Activated T-cell treated with anti-CD3 and anti-CD28 coated beads, Interleukin-2, amount 50 U/mL, for 4 hours (primary cell): Measurements from ENCODE around the gene AGO3. TPM values are rescaled to one million over a fixed set of nuclear protein-coding genes. Genes with fewer than 3 reads are reported as not detected.

Experiments used
- ATAC-seq, 2 donors: fragments of 200-7000 bp; cut with Tn5 transposase; one replicate each; pipeline ENCODE4 v1.10.0; 2021
- DNase-seq: peaks from one replicate; pipeline ENCODE4 v3.0.0-alpha.2; 2020
- H3K27me3 Mint-ChIP-seq: one replicate; pipeline ENCODE4 v1.8.0; 2021; ENCODE audit warnings: low read depth, mixed read lengths
- H3K36me3 Mint-ChIP-seq: one replicate; pipeline ENCODE4 v1.8.0; 2022; ENCODE audit warnings: mixed read lengths; ENCODE audit not compliant: insufficient read depth
- H3K4me1 Mint-ChIP-seq: one replicate; pipeline ENCODE4 v1.8.0; 2021; ENCODE audit warnings: low read depth, mixed read lengths
- H3K4me3 Mint-ChIP-seq: one replicate; pipeline ENCODE4 v1.8.0; 2021; ENCODE audit warnings: mild to moderate bottlenecking, moderate library complexity, mixed read lengths
- H3K9me3 Mint-ChIP-seq: one replicate; pipeline ENCODE4 v1.8.0; 2021; ENCODE audit warnings: mixed read lengths
- total RNA-seq, 3 donors: library from RNA; stranded (reverse); gene quantifications; one replicate each; pipeline ENCODE4 v1.2.1, GENCODE V29; 2021

Gene AGO3
- total RNA-seq, 3 donors from 2014 or later, result 20.3 to 22.8 (median 21.9) TPM

GRCh38 chr1:36115200-36115669, 184.3 kb downstream of the AGO3 start:
- H3K36me3 Mint-ChIP-seq, result no peaks in the 10 kb centered on the region
- no peaks in the 10 kb centered on the region for H3K9me3 Mint-ChIP-seq
- peaks cover 3% of the 10 kb centered on the region for H3K27me3 Mint-ChIP-seq
- peaks cover 7% of the 10 kb centered on the region for H3K4me1 Mint-ChIP-seq
- no peak for DNase-seq
- ATAC-seq, result no peak
- H3K4me3 Mint-ChIP-seq, result no peak overlapping the region

- no peak for DNase-seq
- H3K27me3 Mint-ChIP-seq, result peaks cover 3% of the 10 kb centered on the region
- no peak for ATAC-seq
- H3K9me3 Mint-ChIP-seq, result no peaks in the 10 kb centered on the region
- peaks cover 6% of the 10 kb centered on the region for H3K4me1 Mint-ChIP-seq
- no peak overlapping the region for H3K4me3 Mint-ChIP-seq
- H3K36me3 Mint-ChIP-seq, result no peaks in the 10 kb centered on the region
These were observed 185.0 kb downstream of the AGO3 start for GRCh38 chr1:36115931-36116330.

GRCh38 chr1:36116901-36117300, 186.0 kb downstream of the AGO3 start:
- Mint-ChIP-seq H3K4me1 (peaks cover 2% of the 10 kb centered on the region), H3K27me3 (peaks cover 7% of the 10 kb centered on the region), H3K36me3 (no peaks in the 10 kb centered on the region), H3K9me3 (no peaks in the 10 kb centered on the region), H3K4me3 (no peak overlapping the region)
- DNase-seq, result no peak
- ATAC-seq, result no peak

- no peak for DNase-seq
- Mint-ChIP-seq H3K36me3 (no peaks in the 10 kb centered on the region), H3K4me3 (no peak overlapping the region), H3K4me1 (peaks cover 8% of the 10 kb centered on the region), H3K9me3 (no peaks in the 10 kb centered on the region), H3K27me3 (peaks cover 22% of the 10 kb centered on the region)
- ATAC-seq, result no peak
These were observed 187.7 kb downstream of the AGO3 start for GRCh38 chr1:36118447-36119204.

GRCh38 chr1:36119456-36119855, 188.6 kb downstream of the AGO3 start:
- no peak for DNase-seq
- no peaks in the 10 kb centered on the region for H3K36me3 Mint-ChIP-seq
- H3K27me3 Mint-ChIP-seq, result peaks cover 30% of the 10 kb centered on the region
- no peak for ATAC-seq
- peaks cover 11% of the 10 kb centered on the region for H3K4me1 Mint-ChIP-seq
- H3K4me3 Mint-ChIP-seq, result no peak overlapping the region
- no peaks in the 10 kb centered on the region for H3K9me3 Mint-ChIP-seq

Other genes with a start within 250 kb of the AGO3 start
- gene C1orf216, start 212.2 kb upstream of the AGO3 start, total RNA-seq, result 10 to 100 TPM; 19.5 to 20.6 (median 19.9) TPM
- gene CLSPN, start 161.1 kb upstream of the AGO3 start, total RNA-seq, result 10 to 100 TPM; 34.6 to 39.2 (median 35.7) TPM
- 1 to 10 TPM; 1.9 to 3.1 (median 2.9) TPM for gene AGO4, start 123.1 kb upstream of the AGO3 start, total RNA-seq
- 10 to 100 TPM; 32.1 to 35.7 (median 33.7) TPM for gene AGO1, start 47.9 kb upstream of the AGO3 start, total RNA-seq
- under 1 TPM in 2 of 3 donors, not detected in 1; 0.20 to 0.27 TPM for gene TEKT2, start 153.0 kb downstream of the AGO3 start, total RNA-seq
- 10 to 100 TPM; 45.6 to 52.0 (median 47.4) TPM for gene ADPRS, start 157.8 kb downstream of the AGO3 start, total RNA-seq
- gene COL8A2, start 194.1 kb downstream of the AGO3 start, total RNA-seq, result under 1 TPM; 0.08 to 0.43 (median 0.18) TPM
- gene TRAPPC3, start 218.4 kb downstream of the AGO3 start, total RNA-seq, result 10 to 100 TPM; 64.2 to 69.6 (median 65.9) TPM
- gene MAP7D1, start 225.1 kb downstream of the AGO3 start, total RNA-seq, result 100 to 1,000 TPM; 162 to 182 (median 164) TPM